Measurements from ENCODE around the gene SYNE1.

Gene SYNE1

DNA sequence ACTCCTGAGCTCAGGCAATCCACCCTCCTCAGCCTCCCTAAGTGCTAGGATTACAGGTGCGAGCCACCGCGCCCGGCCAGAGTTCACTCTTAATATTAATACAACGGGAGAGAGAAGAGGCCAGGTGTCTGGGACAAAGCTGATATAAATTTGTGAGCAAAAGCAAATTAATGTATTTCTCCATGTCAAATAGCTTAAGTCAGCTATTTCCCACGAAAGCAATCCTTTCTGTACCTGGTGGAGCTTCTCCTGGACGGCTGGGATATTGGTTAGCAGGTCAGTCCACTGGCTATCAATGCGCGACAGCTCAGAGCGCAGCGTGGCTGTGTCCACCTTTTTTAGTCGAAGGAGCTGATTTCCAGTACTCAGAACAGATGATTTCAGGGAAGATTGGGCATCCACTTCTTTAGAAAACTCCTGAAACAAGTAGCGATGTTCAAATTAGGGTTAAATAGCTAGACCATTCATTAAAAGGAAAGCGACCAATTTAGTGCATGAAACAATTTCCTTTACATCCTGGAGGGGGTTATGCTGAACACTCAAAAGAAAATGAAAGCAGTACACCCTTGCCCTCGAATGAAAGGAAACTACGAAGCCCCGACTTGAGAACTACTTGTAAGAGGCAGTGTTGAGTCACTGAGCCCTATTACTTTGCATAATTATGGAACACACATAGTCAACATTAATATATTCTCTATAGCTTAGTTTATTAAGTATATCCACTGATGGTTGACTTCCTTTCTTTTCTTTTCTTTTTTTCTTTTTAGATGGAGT is 403.4 kb downstream of the SYNE1 start:
- no peak overlapping the region for H3K4me3 ChIP-seq (ENCODE audit: insufficient read depth, low read depth, low read length)
- no peaks in the 10 kb centered on the region for H3K4me1 ChIP-seq (ENCODE audit: control insufficient read depth, insufficient read depth, low read length)
- no peak overlapping the region for H3K27ac ChIP-seq (ENCODE audit: insufficient read depth, low read depth, low read length, poor library complexity, severe bottlenecking)
- 94 to 96% methylated on average over 17 of the region's 17 CpGs for WGBS, 2 experiments
- H3K9me3 ChIP-seq (ENCODE audit: control insufficient read depth, low read length), result no peaks in the 10 kb centered on the region
- no peaks in the 10 kb centered on the region for H3K36me3 ChIP-seq (ENCODE audit: control insufficient read depth, insufficient read depth, low read length)
- H3K27me3 ChIP-seq (ENCODE audit: control insufficient read depth, insufficient read depth, low read length, poor library complexity, severe bottlenecking), result no peaks in the 10 kb centered on the region

DNA sequence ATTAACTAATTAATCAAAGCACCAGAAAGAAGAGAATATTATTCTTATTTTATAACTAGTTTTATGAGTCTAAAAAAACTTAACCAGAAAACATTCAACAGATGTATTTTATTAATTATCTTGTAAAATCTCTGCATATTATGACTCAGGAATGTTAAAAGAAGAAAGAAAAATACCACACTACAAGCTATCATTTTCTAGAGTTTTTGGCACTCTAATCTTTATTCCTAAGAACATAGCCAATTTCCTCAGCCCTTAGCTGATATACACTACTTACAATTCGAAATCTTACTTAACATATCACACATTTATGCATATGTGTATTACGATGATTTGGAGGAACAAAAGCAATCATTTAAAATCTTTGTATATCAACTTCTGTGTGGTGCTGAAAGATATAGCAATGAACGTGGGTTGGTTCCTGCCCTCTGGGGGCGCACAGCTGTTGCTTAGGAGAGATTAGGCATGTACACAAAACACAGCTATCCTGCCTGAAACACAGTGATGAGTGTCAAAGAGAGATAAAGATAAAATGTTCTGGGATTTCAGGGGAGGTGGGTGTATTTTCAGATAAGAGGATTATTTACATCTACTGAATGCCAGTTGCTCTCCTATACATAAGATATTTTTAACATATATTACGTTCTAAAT is 404.5 kb downstream of the SYNE1 start:
- 85 to 91% methylated on average over 2 to 5 of the region's 5 CpGs for WGBS, 2 experiments
- Histone ChIP-seq H3K9me3 (ENCODE audit: control insufficient read depth, low read length) (no peaks in the 10 kb centered on the region), H3K27me3 (ENCODE audit: control insufficient read depth, insufficient read depth, low read length, poor library complexity, severe bottlenecking) (no peaks in the 10 kb centered on the region), H3K4me3 (ENCODE audit: insufficient read depth, low read depth, low read length) (no peak overlapping the region), H3K27ac (ENCODE audit: insufficient read depth, low read depth, low read length, poor library complexity, severe bottlenecking) (no peak overlapping the region), H3K36me3 (ENCODE audit: control insufficient read depth, insufficient read depth, low read length) (no peaks in the 10 kb centered on the region), H3K4me1 (ENCODE audit: control insufficient read depth, insufficient read depth, low read length) (no peaks in the 10 kb centered on the region)

DNA sequence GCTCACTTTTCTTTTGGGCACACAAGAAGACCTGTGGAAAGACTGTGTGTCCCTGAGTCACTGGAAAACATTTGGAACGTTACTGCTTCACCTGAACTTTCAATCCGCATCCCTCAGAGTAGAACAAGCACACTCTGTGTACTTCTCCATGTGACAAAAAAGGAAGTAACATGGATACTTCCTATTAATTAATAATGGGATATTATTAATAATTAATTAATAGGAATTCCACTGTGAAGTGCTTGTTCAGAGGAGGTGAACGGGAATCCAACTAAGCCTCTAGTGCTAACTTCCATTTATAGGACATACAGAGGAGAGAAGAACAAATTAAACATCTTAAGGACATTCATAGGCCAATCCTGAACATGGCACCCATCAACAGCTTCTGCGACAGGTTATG is 407.8 kb downstream of the SYNE1 start:
- Histone ChIP-seq H3K27me3 (ENCODE audit: control insufficient read depth, insufficient read depth, low read length, poor library complexity, severe bottlenecking) (no peaks in the 10 kb centered on the region), H3K4me1 (ENCODE audit: control insufficient read depth, insufficient read depth, low read length) (no peaks in the 10 kb centered on the region), H3K27ac (ENCODE audit: insufficient read depth, low read depth, low read length, poor library complexity, severe bottlenecking) (no peak overlapping the region), H3K36me3 (ENCODE audit: control insufficient read depth, insufficient read depth, low read length) (no peaks in the 10 kb centered on the region), H3K4me3 (ENCODE audit: insufficient read depth, low read depth, low read length) (no peak overlapping the region), H3K9me3 (ENCODE audit: control insufficient read depth, low read length) (no peaks in the 10 kb centered on the region)
- 53 to 82% methylated on average over 2 to 3 of the region's 4 CpGs for WGBS, 2 experiments

DNA sequence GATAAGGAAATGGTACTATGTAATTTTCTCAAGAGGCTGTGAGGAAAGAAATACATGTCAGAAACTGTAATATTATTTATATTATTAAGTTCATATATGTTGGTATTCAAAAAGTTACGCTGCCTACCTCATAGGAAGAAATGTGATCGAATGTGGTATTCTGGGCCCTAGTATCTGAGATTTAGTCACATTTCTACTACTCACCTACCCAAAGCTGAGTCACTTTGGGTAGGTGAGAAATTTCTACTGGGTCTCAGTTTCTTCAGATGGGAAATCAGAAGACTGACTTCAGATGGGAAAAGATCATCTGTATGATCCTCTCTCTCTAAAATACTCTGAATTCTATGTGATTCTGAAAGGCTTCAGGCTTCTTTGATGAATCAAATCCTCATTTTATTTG is 411.0 kb downstream of the SYNE1 start:
- Histone ChIP-seq H3K27me3 (ENCODE audit: control insufficient read depth, insufficient read depth, low read length, poor library complexity, severe bottlenecking) (no peaks in the 10 kb centered on the region), H3K9me3 (ENCODE audit: control insufficient read depth, low read length) (peaks cover 3% of the 10 kb centered on the region), H3K4me3 (ENCODE audit: insufficient read depth, low read depth, low read length) (no peak overlapping the region), H3K36me3 (ENCODE audit: control insufficient read depth, insufficient read depth, low read length) (peaks cover 7% of the 10 kb centered on the region), H3K27ac (ENCODE audit: insufficient read depth, low read depth, low read length, poor library complexity, severe bottlenecking) (no peak overlapping the region), H3K4me1 (ENCODE audit: control insufficient read depth, insufficient read depth, low read length) (no peaks in the 10 kb centered on the region)
- WGBS, 2 experiments, result no CpG with 5 or more reads among the region's 2 CpGs

DNA sequence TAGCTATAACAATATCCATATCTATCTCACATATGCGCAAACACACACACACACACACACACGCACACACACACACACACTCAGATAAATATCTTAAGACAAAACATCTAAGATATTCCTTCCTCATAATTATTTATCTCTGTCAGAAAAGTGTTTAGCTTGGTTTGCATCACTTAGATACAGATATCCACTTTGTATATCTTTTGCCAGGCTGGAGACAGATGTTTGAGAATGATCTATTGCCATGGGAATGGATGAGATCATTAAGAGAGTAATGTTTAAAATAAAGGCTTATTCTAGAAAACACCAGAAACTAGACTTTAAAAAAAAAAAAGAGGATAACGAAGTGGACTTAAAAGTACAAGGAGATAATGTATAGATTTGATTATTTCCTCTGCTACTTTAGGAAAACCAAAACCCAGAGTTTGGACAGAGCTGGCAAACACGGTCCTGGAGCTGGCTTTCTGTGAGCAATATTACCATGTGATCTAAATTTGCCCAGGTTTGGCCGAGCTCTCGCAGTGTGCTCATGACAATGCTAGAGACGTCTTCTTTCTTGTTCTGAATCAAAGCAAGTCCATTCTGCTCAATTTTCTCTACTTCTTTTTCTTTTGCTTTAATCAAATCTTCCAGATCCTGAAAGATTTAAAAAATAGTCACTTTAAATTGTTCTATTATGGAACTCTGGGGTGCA is 411.8 kb downstream of the SYNE1 start:
- H3K27me3 ChIP-seq (ENCODE audit: control insufficient read depth, insufficient read depth, low read length, poor library complexity, severe bottlenecking), result no peaks in the 10 kb centered on the region
- H3K36me3 ChIP-seq (ENCODE audit: control insufficient read depth, insufficient read depth, low read length), result peaks cover 7% of the 10 kb centered on the region
- H3K9me3 ChIP-seq (ENCODE audit: control insufficient read depth, low read length), result peaks cover 3% of the 10 kb centered on the region
- H3K4me3 ChIP-seq (ENCODE audit: insufficient read depth, low read depth, low read length), result no peak overlapping the region
- WGBS, 2 experiments, result 89 to 91% methylated on average over 7 of the region's 7 CpGs
- H3K27ac ChIP-seq (ENCODE audit: insufficient read depth, low read depth, low read length, poor library complexity, severe bottlenecking), result no peak overlapping the region
- no peaks in the 10 kb centered on the region for H3K4me1 ChIP-seq (ENCODE audit: control insufficient read depth, insufficient read depth, low read length)

DNA sequence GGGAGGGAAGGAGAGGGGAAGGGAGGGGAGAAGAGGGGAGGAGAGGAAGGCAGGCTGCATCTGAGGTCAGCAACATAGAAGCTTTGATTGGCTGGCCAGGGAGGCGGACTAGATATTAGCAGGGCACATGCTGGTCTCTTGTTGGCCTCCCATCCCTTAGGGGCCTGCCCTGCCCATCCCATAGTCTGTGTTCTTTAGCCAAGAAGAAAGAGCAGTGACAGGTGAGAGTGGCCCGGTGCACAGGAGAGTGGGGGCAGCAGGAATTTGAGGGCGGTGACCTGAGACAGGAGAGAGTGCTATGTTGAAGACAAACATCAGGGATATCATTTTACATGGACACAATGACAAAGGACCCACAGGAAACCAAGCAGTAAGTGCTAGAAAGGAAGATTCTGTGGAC is 413.5 kb downstream of the SYNE1 start:
- Histone ChIP-seq H3K9me3 (ENCODE audit: control insufficient read depth, low read length) (peaks cover 3% of the 10 kb centered on the region), H3K36me3 (ENCODE audit: control insufficient read depth, insufficient read depth, low read length) (peaks cover 7% of the 10 kb centered on the region), H3K4me1 (ENCODE audit: control insufficient read depth, insufficient read depth, low read length) (no peaks in the 10 kb centered on the region), H3K27ac (ENCODE audit: insufficient read depth, low read depth, low read length, poor library complexity, severe bottlenecking) (no peak overlapping the region), H3K27me3 (ENCODE audit: control insufficient read depth, insufficient read depth, low read length, poor library complexity, severe bottlenecking) (no peaks in the 10 kb centered on the region), H3K4me3 (ENCODE audit: insufficient read depth, low read depth, low read length) (no peak overlapping the region)
- WGBS, 2 experiments, result 90 to 94% methylated on average over 3 of the region's 3 CpGs

DNA sequence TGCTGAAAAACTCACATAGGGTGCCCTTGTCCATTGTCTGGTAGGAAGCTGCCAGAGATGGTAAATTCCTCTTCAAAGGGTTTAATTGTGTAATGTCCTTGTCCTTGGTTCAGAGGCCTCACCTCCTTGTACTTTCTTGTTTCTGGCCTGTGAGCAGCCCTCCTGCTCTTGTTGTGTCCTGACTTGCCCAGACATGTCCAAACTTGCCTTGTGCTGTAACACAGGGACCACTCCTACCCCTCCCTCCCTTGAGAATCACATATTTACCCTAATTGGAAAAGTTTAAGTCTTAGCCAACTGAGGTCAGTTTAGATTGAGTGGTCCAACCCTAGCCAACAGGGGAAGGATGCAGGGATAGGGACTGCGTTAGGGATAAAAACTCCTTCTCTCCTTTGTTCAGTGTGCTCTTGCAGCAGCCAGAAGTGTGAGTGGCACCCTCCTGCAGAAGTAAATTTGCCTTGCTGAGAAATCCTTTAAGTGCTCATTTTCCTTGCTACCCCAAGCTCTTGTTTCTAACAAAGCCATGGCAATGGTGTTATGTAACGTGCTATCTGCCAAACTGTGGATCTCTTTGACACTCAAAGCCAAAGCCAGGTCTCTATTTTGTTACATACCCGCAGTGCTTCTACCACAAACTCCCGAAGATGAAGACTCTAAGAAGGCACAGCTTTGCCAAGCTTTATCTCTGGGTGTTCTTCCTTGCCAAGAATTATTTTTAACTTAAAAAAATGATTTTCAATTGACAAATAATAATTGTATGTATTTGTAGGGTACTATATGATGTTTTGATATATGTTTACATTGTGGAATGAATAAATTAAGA is 415.1 kb downstream of the SYNE1 start:
- Histone ChIP-seq H3K9me3 (ENCODE audit: control insufficient read depth, low read length) (peaks cover 3% of the 10 kb centered on the region), H3K4me1 (ENCODE audit: control insufficient read depth, insufficient read depth, low read length) (no peaks in the 10 kb centered on the region), H3K27ac (ENCODE audit: insufficient read depth, low read depth, low read length, poor library complexity, severe bottlenecking) (no peak overlapping the region), H3K27me3 (ENCODE audit: control insufficient read depth, insufficient read depth, low read length, poor library complexity, severe bottlenecking) (no peaks in the 10 kb centered on the region), H3K4me3 (ENCODE audit: insufficient read depth, low read depth, low read length) (no peak overlapping the region), H3K36me3 (ENCODE audit: control insufficient read depth, insufficient read depth, low read length) (peaks cover 7% of the 10 kb centered on the region)
- WGBS, 2 experiments, result 92 to 96% methylated on average over 4 of the region's 4 CpGs

DNA sequence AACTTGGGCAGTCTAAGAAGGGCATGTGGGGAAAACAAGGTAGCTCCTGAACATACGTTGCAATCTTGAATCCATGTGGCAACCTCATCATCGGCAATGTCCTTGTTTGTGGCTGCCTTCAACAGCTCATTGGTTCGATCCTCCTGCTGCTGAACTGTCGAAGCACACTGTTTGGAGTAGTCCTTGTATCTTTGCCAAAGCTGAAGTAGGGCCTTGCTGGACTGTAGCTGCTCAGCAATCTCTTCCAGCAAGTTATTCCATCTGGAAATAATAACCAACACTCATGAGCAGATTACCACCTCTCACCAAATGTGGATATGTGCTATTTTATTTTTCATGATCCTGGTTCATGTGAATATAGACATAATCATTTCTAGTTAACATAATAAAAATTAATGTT is 416.4 kb downstream of the SYNE1 start:
- Histone ChIP-seq H3K36me3 (ENCODE audit: control insufficient read depth, insufficient read depth, low read length) (peaks cover 7% of the 10 kb centered on the region), H3K27ac (ENCODE audit: insufficient read depth, low read depth, low read length, poor library complexity, severe bottlenecking) (no peak overlapping the region), H3K4me1 (ENCODE audit: control insufficient read depth, insufficient read depth, low read length) (no peaks in the 10 kb centered on the region), H3K9me3 (ENCODE audit: control insufficient read depth, low read length) (peaks cover 3% of the 10 kb centered on the region), H3K27me3 (ENCODE audit: control insufficient read depth, insufficient read depth, low read length, poor library complexity, severe bottlenecking) (no peaks in the 10 kb centered on the region), H3K4me3 (ENCODE audit: insufficient read depth, low read depth, low read length) (no peak overlapping the region)
- 95 to 96% methylated on average over 4 of the region's 4 CpGs for WGBS, 2 experiments

DNA sequence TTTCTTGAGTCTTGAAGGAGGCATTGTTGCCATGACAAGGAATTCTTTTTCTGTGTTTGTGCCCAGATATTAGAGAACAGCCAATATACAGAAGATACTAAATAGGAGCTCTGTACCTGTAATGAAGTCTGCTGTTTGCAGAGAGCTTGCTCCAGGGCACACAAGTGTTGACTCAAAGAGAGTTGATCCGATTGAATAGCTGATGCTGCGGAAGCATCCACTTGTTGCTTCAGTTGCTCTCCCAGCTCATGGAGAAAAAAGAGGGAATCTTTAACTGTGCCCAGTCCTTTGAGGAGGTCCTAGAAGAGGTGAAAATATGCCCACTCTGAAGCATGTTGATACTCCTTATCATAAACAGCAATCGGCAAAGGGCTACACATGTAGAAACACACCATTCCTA is 418.3 kb downstream of the SYNE1 start:
- Histone ChIP-seq H3K27ac (ENCODE audit: insufficient read depth, low read depth, low read length, poor library complexity, severe bottlenecking) (no peak overlapping the region), H3K9me3 (ENCODE audit: control insufficient read depth, low read length) (peaks cover 3% of the 10 kb centered on the region), H3K4me3 (ENCODE audit: insufficient read depth, low read depth, low read length) (no peak overlapping the region), H3K27me3 (ENCODE audit: control insufficient read depth, insufficient read depth, low read length, poor library complexity, severe bottlenecking) (no peaks in the 10 kb centered on the region), H3K36me3 (ENCODE audit: control insufficient read depth, insufficient read depth, low read length) (peaks cover 7% of the 10 kb centered on the region), H3K4me1 (ENCODE audit: control insufficient read depth, insufficient read depth, low read length) (no peaks in the 10 kb centered on the region)
- WGBS, 2 experiments, result 92 to 97% methylated on average over 3 of the region's 3 CpGs

DNA sequence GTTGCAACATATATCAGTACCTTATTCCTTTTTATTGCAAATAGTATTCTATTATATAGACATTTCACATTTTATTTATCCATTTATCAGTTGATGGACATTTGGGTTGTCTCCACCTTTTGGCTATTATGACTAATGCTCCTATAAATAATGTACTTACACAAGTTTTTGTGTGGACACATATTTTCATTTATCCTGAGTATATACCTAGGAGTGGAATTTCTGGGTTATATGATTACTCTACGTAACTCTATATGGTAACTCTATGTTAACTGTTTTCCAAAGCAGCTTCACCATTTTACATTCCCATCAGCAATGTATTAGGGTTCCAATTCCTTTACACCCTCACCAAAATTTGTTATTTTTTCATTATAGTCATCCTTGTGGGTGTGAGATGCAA is 424.7 kb downstream of the SYNE1 start:
- no CpG with 5 or more reads among the region's 1 CpG for WGBS, 2 experiments
- no peaks in the 10 kb centered on the region for H3K4me1 ChIP-seq (ENCODE audit: control insufficient read depth, insufficient read depth, low read length)
- no peak overlapping the region for H3K27ac ChIP-seq (ENCODE audit: insufficient read depth, low read depth, low read length, poor library complexity, severe bottlenecking)
- no peaks in the 10 kb centered on the region for H3K9me3 ChIP-seq (ENCODE audit: control insufficient read depth, low read length)
- no peaks in the 10 kb centered on the region for H3K36me3 ChIP-seq (ENCODE audit: control insufficient read depth, insufficient read depth, low read length)
- no peak overlapping the region for H3K4me3 ChIP-seq (ENCODE audit: insufficient read depth, low read depth, low read length)
- no peaks in the 10 kb centered on the region for H3K27me3 ChIP-seq (ENCODE audit: control insufficient read depth, insufficient read depth, low read length, poor library complexity, severe bottlenecking)
